ENCODE measurements around the gene SHOC1.
"Not testable (repeated sequence)": the region's sequence is repeated elsewhere in the genome, so short reads cannot be mapped to it uniquely, and the experiment has no call there.

SHOC1 gene

DNA sequence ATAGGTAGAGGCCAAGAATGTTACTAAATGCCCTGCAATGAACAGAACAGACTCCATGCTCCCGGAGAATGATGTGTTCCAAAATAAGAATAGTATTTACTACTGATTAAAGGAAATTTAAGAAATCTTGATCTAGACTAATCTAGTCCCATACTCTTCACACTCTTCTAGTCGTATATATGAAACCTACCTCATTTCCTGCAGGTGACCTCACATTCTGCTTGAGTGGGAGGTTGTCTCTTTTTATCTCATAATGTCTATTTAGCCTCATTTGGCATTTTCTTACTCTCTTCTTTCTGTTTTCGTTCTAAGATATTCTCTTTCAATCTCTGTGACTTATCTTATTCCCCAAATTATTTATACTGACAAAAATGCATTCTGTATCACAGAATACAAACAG lies 9.2 kb upstream of the SHOC1 start:
- Histone ChIP-seq H3K4me1 (no peaks in the 10 kb centered on the region), H3K36me3 (no peaks in the 10 kb centered on the region), H3K4me3 (ENCODE audit: low read depth, low read length) (no peak overlapping the region), H3K27me3 (no peaks in the 10 kb centered on the region), H3K9me3 (no peaks in the 10 kb centered on the region)
- no peak for TF ChIP-seq CTCF (IDR thresholded peaks at IDR 0.05; ENCODE audit: low read depth, low read length)
- DNase-seq, result no peak

GRCh38 chr9:111799915-111800526 lies 5.3 kb upstream of the SHOC1 start:
- Histone ChIP-seq H3K9me3 (no peaks in the 10 kb centered on the region), H3K4me3 (ENCODE audit: low read depth, low read length) (no peak overlapping the region), H3K4me1 (no peaks in the 10 kb centered on the region), H3K36me3 (no peaks in the 10 kb centered on the region), H3K27me3 (no peaks in the 10 kb centered on the region)
- no peak for TF ChIP-seq CTCF (IDR thresholded peaks at IDR 0.05; ENCODE audit: low read depth, low read length)
- DNase-seq, result no peak

- Histone ChIP-seq H3K4me3 (ENCODE audit: low read depth, low read length) (no peak overlapping the region), H3K9me3 (no peaks in the 10 kb centered on the region), H3K27me3 (no peaks in the 10 kb centered on the region), H3K36me3 (no peaks in the 10 kb centered on the region), H3K4me1 (no peaks in the 10 kb centered on the region)
- TF ChIP-seq CTCF (IDR thresholded peaks at IDR 0.05; ENCODE audit: low read depth, low read length), result no peak
- no peak for DNase-seq
These were observed 4.8 kb upstream of the SHOC1 start for GRCh38 chr9:111799506-111799905.

- no peaks in the 10 kb centered on the region for H3K9me3 ChIP-seq
These were observed 4.0 kb upstream of the SHOC1 start for GRCh38 chr9:111798786-111799185.

GRCh38 chr9:111795557-111795839 lies 761 bp upstream of the SHOC1 start:
- no peaks in the 10 kb centered on the region for H3K9me3 ChIP-seq
- TF ChIP-seq CTCF (IDR thresholded peaks at IDR 0.05; ENCODE audit: low read depth, low read length), result no peak
- no peaks in the 10 kb centered on the region for H3K36me3 ChIP-seq
- no peak overlapping the region for H3K4me3 ChIP-seq (ENCODE audit: low read depth, low read length)
- H3K4me1 ChIP-seq, result no peaks in the 10 kb centered on the region
- H3K27me3 ChIP-seq, result no peaks in the 10 kb centered on the region
- DNase-seq, result no peak

More at GRCh38 chr9:111798786-111799185, 4.0 kb upstream of the SHOC1 start:
- H3K27me3 ChIP-seq, result no peaks in the 10 kb centered on the region
- H3K36me3 ChIP-seq, result no peaks in the 10 kb centered on the region
- no peak overlapping the region for H3K4me3 ChIP-seq (ENCODE audit: low read depth, low read length)
- no peak for TF ChIP-seq CTCF (IDR thresholded peaks at IDR 0.05; ENCODE audit: low read depth, low read length)
- no peaks in the 10 kb centered on the region for H3K4me1 ChIP-seq
- DNase-seq, result no peak

DNA sequence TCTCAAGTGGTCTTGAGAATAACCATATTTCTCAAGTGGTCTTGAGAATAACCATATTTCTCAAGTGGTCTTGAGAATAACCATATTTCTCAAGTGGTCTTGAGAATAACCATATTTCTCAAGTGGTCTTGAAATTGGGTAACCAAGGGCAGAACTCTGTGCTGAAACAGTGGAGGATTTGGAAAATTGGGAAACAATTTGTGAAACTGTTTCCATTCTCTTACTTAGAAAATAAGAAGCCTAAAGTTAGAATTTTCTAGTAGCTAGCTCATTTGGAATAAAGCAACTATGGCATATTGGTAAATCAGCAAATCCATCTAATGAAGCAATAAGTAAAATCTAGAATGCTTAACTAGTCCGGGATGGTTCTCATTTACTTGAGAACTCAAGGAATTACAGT lies 2.9 kb downstream of the SHOC1 start:
- not testable (repeated sequence) for H3K27me3 ChIP-seq; H3K4me1 ChIP-seq; H3K4me3 ChIP-seq (ENCODE audit: low read depth, low read length); H3K36me3 ChIP-seq; DNase-seq; H3K9me3 ChIP-seq

GRCh38 chr9:111789881-111790280 lies 4.9 kb downstream of the SHOC1 start:
- TF ChIP-seq CTCF (IDR thresholded peaks at IDR 0.05; ENCODE audit: low read depth, low read length), result no peak
- no peaks in the 10 kb centered on the region for H3K9me3 ChIP-seq
- no peak overlapping the region for H3K4me3 ChIP-seq (ENCODE audit: low read depth, low read length)
- H3K36me3 ChIP-seq, result no peaks in the 10 kb centered on the region
- H3K4me1 ChIP-seq, result no peaks in the 10 kb centered on the region
- no peaks in the 10 kb centered on the region for H3K27me3 ChIP-seq
- no peak for DNase-seq
